Hematopoietic multipotent progenitor cell treated with erythropoietin and hydrocortisone succinate and interleukin-3 and kit ligand, for 17 days (in vitro differentiated cells): ENCODE results near the gene RPUSD2.

Experiments used
- DNase-seq: peaks from one replicate; pipeline ENCODE4 v3.0.0-alpha.2; 2015; ENCODE audit warnings: low spot score

The RPUSD2 gene

GRCh38 chr15:40569129-40569953, at the start of gene RPUSD2:
RPUSD2 (plus strand) TSS chr15:40569299; CDS start chr15:40569338, 39 bp downstream.
- DNase-seq, result peak; percentile 87

- no peak for DNase-seq
These were observed 45.5 kb upstream of the RPUSD2 start for GRCh38 chr15:40523611-40524010.

- no peak for DNase-seq
These were observed 43.2 kb upstream of the RPUSD2 start for GRCh38 chr15:40525855-40526254.

- DNase-seq, result no peak
These were observed 40.3 kb upstream of the RPUSD2 start for GRCh38 chr15:40528801-40529200.

GRCh38 chr15:40533763-40534364, 35.2 kb upstream of the RPUSD2 start:
- no peak for DNase-seq

- DNase-seq, result no peak
These were observed 34.7 kb upstream of the RPUSD2 start for GRCh38 chr15:40534371-40534770.

- DNase-seq, result no peak
These were observed 32.6 kb upstream of the RPUSD2 start for GRCh38 chr15:40536501-40536900.

- DNase-seq, result no peak
These were observed 30.1 kb upstream of the RPUSD2 start for GRCh38 chr15:40538976-40539375.

GRCh38 chr15:40543082-40543481, 26.0 kb upstream of the RPUSD2 start:
- DNase-seq, result no peak

- no peak for DNase-seq
These were observed 25.3 kb upstream of the RPUSD2 start for GRCh38 chr15:40543631-40544294.

GRCh38 chr15:40545457-40545856, 23.6 kb upstream of the RPUSD2 start:
- no peak for DNase-seq

GRCh38 chr15:40548610-40549009, 20.5 kb upstream of the RPUSD2 start:
- DNase-seq, result no peak

GRCh38 chr15:40549894-40550293, 19.2 kb upstream of the RPUSD2 start:
- DNase-seq, result peak; percentile 59

GRCh38 chr15:40550341-40551037, 18.6 kb upstream of the RPUSD2 start:
- no peak for DNase-seq

- no peak for DNase-seq
These were observed 15.0 kb upstream of the RPUSD2 start for GRCh38 chr15:40554161-40554525.

- DNase-seq, result no peak
These were observed 13.2 kb upstream of the RPUSD2 start for GRCh38 chr15:40555876-40556275.

- peak; percentile 53 for DNase-seq
These were observed 10.0 kb upstream of the RPUSD2 start for GRCh38 chr15:40558952-40559742.

- DNase-seq, result no peak
These were observed 6.4 kb upstream of the RPUSD2 start for GRCh38 chr15:40562691-40563090.

GRCh38 chr15:40563426-40563825, 5.7 kb upstream of the RPUSD2 start:
- DNase-seq, result no peak

GRCh38 chr15:40564591-40565332, 4.3 kb upstream of the RPUSD2 start, which contains the start of gene CCDC32:
CCDC32 (minus strand) TSS chr15:40565042; CDS start chr15:40563015, 2,027 bp downstream.
- peak; percentile 99 for DNase-seq
